ENCODE measurements around the gene NHEJ1.

Gene NHEJ1

GRCh38 chr2:219026946-219027345 lies 133.7 kb downstream of the NHEJ1 start:
- TF ChIP-seq REST (IDR thresholded peaks at IDR 0.05; ENCODE audit: insufficient read depth in 1 of 2, low read depth in 2 of 2, low read length in 2 of 2) (no peak), SIN3A (IDR thresholded peaks at IDR 0.05; ENCODE audit: borderline replicate concordance, insufficient read depth, low read length) (no peak), FOXP2 (optimal IDR thresholded peaks at IDR 0.05; ENCODE audit: borderline replicate concordance, extremely low read depth, extremely low read length, insufficient read depth) (no peak), POLR2AphosphoS5 (IDR thresholded peaks at IDR 0.05; ENCODE audit: low read depth, low read length) (no peak), TAF1 (IDR thresholded peaks at IDR 0.05; ENCODE audit: borderline replicate concordance, insufficient read depth, low read length) (no peak)

- TF ChIP-seq TAF1 (IDR thresholded peaks at IDR 0.05; ENCODE audit: borderline replicate concordance, insufficient read depth, low read length) (no peak), POLR2AphosphoS5 (IDR thresholded peaks at IDR 0.05; ENCODE audit: low read depth, low read length) (no peak), FOXP2 (optimal IDR thresholded peaks at IDR 0.05; ENCODE audit: borderline replicate concordance, extremely low read depth, extremely low read length, insufficient read depth) (no peak), REST (IDR thresholded peaks at IDR 0.05; ENCODE audit: insufficient read depth in 1 of 2, low read depth in 2 of 2, low read length in 2 of 2) (no peak), SIN3A (IDR thresholded peaks at IDR 0.05; ENCODE audit: borderline replicate concordance, insufficient read depth, low read length) (no peak)
Measured at GRCh38 chr2:219025637-219026585, 134.7 kb downstream of the NHEJ1 start.
